Measurements from ENCODE around the gene RPTOR. TPM values are rescaled to one million over a fixed set of nuclear protein-coding genes. Genes with fewer than 3 reads are reported as not detected.

Gene RPTOR
- polyA plus RNA-seq (2012; ENCODE audit: insufficient read depth, insufficient read length, low read depth): 29.0 TPM

- TF ChIP-seq, protein P1, sequence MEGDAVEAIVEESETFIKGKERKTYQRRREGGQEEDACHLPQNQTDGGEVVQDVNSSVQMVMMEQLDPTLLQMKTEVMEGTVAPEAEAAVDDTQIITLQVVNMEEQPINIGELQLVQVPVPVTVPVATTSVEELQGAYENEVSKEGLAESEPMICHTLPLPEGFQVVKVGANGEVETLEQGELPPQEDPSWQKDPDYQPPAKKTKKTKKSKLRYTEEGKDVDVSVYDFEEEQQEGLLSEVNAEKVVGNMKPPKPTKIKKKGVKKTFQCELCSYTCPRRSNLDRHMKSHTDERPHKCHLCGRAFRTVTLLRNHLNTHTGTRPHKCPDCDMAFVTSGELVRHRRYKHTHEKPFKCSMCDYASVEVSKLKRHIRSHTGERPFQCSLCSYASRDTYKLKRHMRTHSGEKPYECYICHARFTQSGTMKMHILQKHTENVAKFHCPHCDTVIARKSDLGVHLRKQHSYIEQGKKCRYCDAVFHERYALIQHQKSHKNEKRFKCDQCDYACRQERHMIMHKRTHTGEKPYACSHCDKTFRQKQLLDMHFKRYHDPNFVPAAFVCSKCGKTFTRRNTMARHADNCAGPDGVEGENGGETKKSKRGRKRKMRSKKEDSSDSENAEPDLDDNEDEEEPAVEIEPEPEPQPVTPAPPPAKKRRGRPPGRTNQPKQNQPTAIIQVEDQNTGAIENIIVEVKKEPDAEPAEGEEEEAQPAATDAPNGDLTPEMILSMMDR (IDR thresholded peaks at IDR 0.05; ENCODE audit: low read depth, low read length): no peak
- no peaks in the 10 kb centered on the region for H3K9me3 ChIP-seq
- peak; percentile 94 for DNase-seq
- H3K4me3 ChIP-seq (ENCODE audit: low read depth, low read length): peak within 1 kb of the TSS; percentile 89
- peaks cover 3% of the 10 kb centered on the region; the same call in 1 of the 2 replicates for H3K4me1 ChIP-seq
- no peaks in the 10 kb centered on the region for H3K27me3 ChIP-seq
- H3K36me3 ChIP-seq: no peaks in the 10 kb centered on the region; the same call in 1 of the 2 replicates
Measured at GRCh38 chr17:80544655-80545498, at the start of gene RPTOR. TSS of gene RPTOR (plus strand) at chr17:80544838. CDS start at chr17:80545630, 792 bp downstream.

GRCh38 chr17:80497726-80498241 is 46.9 kb upstream of the RPTOR start:
- H3K4me3 ChIP-seq (ENCODE audit: low read depth, low read length): no peak overlapping the region
- no peaks in the 10 kb centered on the region for H3K36me3 ChIP-seq
- no peak for DNase-seq
- no peaks in the 10 kb centered on the region for H3K9me3 ChIP-seq
- H3K4me1 ChIP-seq: peaks cover 6% of the 10 kb centered on the region
- H3K27me3 ChIP-seq: no peaks in the 10 kb centered on the region
- TF ChIP-seq, protein P1 (IDR thresholded peaks at IDR 0.05; ENCODE audit: low read depth, low read length): no peak

- Histone ChIP-seq H3K27me3 (no peaks in the 10 kb centered on the region), H3K4me1 (peaks cover 4% of the 10 kb centered on the region; the same call in 1 of the 2 replicates), H3K36me3 (no peaks in the 10 kb centered on the region), H3K4me3 (ENCODE audit: low read depth, low read length) (no peak overlapping the region), H3K9me3 (no peaks in the 10 kb centered on the region)
- no peak for DNase-seq
- TF ChIP-seq, protein P1 (IDR thresholded peaks at IDR 0.05; ENCODE audit: low read depth, low read length): no peak
Measured at GRCh38 chr17:80498242-80498919, 46.3 kb upstream of the RPTOR start.

DNA sequence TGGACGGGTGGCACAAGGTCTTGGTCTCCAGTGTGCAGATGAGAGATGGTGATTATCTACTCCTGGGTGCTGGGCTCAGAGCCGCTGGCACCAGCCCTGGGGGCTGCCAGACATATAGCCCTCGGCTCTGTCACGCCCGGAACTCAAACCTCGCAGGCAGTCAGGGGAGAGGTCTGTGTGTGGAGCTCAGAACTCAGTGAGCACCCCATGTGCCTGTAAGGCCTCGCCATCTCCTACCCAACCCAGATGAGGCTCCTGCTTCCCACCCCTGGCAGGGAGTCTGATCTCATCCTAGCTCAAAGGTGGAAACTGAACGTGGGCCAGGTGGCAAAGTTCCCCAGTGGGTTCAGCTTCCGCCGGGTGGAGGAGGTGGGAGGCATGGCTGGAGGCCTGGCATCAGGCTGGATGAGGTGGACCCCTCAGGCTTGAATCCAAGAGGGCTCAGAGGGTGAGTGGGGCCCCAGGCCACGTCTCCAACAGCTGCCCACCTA is 45.7 kb upstream of the RPTOR start:
- Histone ChIP-seq H3K36me3 (no peaks in the 10 kb centered on the region), H3K4me3 (ENCODE audit: low read depth, low read length) (no peak overlapping the region), H3K27me3 (no peaks in the 10 kb centered on the region), H3K9me3 (no peaks in the 10 kb centered on the region), H3K4me1 (peaks cover 4% of the 10 kb centered on the region; the same call in 1 of the 2 replicates)
- DNase-seq: no peak
- TF ChIP-seq, protein P1 (IDR thresholded peaks at IDR 0.05; ENCODE audit: low read depth, low read length): no peak

- H3K27me3 ChIP-seq: peaks cover under 1% of the 10 kb centered on the region; the same call in 1 of the 2 replicates
Measured at GRCh38 chr17:80499560-80499959, 45.1 kb upstream of the RPTOR start.

More at GRCh38 chr17:80499560-80499959, 45.1 kb upstream of the RPTOR start:
- no peak for DNase-seq
- TF ChIP-seq, protein P1 (IDR thresholded peaks at IDR 0.05; ENCODE audit: low read depth, low read length): no peak
- Histone ChIP-seq H3K4me1 (peaks cover 4% of the 10 kb centered on the region; the same call in 1 of the 2 replicates), H3K9me3 (no peaks in the 10 kb centered on the region), H3K4me3 (ENCODE audit: low read depth, low read length) (no peak overlapping the region), H3K36me3 (no peaks in the 10 kb centered on the region)

All from BE2C (cell line).